Uterus (tissue), 2 donors: ENCODE measurements around the gene TEX54.

Experiments
- CTCF ChIP-seq, 4 experiments: fragments of 200-600 bp in 2 of 4; fragments of 450-650 bp in 2 of 4; sonication (generic) in 2 of 4; IDR thresholded peaks; one replicate each; pipeline ENCODE4 v1.5.1; 2016 to 2019; ENCODE audit warnings: antibody characterized with exemption in 4 of 4, mild to moderate bottlenecking in 2 of 4, moderate library complexity in 1 of 4
- POLR2A ChIP-seq, 2 donors: fragments of 450-650 bp; IDR thresholded peaks; one replicate each; pipeline ENCODE4 v1.6.1; 2016; ENCODE audit warnings: antibody characterized with exemption in 2 of 2, mild to moderate bottlenecking in 1 of 2, moderate library complexity in 1 of 2

GRCh38 chr11:62874851-62875250 lies 42.2 kb upstream of the TEX54 start:
- TF ChIP-seq CTCF (IDR thresholded peaks at IDR 0.05) = no peak
- no peak for TF ChIP-seq POLR2A (IDR thresholded peaks at IDR 0.05)
